GM18520 (cell line): ENCODE results near the gene NOL9.
"Not testable (repeated sequence)": the region's sequence is repeated elsewhere in the genome, so short reads cannot be mapped to it uniquely, and the experiment has no call there.

Source experiments
- ATAC-seq: cut with Tn5 transposase; IDR thresholded peaks from one replicate; pipeline ENCODE4 v1.9.1; 2021; ENCODE audit not compliant: unreplicated experiment

The NOL9 gene

GRCh38 chr1:6574025-6574620 is 19.8 kb upstream of the NOL9 start:
- no peak for ATAC-seq

GRCh38 chr1:6572653-6573383 is 18.5 kb upstream of the NOL9 start:
- ATAC-seq, result no peak

GRCh38 chr1:6570987-6571386 is 16.7 kb upstream of the NOL9 start:
- no peak for ATAC-seq

DNA sequence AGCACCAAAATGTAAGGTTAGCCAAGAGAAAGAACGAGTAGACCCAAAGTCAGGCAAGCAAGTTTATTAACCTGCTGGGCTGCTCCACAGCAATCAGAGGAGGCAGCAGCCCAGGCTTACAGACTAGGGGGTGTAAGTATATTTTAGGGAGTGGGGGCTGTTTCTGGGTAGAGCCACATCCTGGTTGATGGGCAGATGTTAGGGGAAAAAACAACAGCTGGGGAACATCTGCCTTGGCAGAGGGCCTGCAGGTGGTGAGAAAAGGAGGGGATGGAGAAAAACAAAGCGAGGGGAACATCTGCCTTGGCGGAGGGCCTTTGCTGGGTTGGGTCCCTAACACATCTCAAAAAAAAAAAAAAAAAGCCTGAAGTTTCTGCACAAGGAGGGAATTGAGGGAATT is 15.8 kb upstream of the NOL9 start:
- no peak for ATAC-seq

- no peak for ATAC-seq
These were observed 14.7 kb upstream of the NOL9 start for GRCh38 chr1:6569033-6569432.

GRCh38 chr1:6560267-6560666 is 6.0 kb upstream of the NOL9 start:
- no peak for ATAC-seq

DNA sequence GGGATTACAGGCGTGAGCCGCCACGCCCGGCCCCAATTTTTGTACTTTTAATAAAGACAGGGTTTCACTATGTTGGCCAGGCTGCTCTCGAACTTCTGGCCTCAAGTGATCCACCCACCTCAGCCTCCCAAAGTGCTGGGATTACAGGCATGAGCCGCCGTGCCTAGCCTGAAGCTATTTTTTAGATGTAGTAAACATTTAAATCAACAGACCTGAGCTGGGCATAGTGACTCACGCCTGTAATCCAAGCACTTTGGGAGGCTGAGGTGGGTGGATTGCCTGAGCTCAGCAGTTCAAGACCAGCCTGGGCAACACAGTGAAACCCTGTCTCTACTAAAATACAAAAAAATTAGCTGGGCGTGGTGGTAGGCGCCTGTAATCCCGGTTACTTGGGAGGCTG is 4.8 kb upstream of the NOL9 start:
- not testable (repeated sequence) for ATAC-seq

- no peak for ATAC-seq
These were observed 3.3 kb upstream of the NOL9 start for GRCh38 chr1:6557597-6557996.

GRCh38 chr1:6554907-6555778 is 830 bp upstream of the NOL9 start, which contains the start of gene TAS1R1:
Gene TAS1R1, plus strand, starts transcription at chr1:6555307. Its CDS starts 67 bp downstream, at chr1:6555374.
- ATAC-seq, result no peak

DNA sequence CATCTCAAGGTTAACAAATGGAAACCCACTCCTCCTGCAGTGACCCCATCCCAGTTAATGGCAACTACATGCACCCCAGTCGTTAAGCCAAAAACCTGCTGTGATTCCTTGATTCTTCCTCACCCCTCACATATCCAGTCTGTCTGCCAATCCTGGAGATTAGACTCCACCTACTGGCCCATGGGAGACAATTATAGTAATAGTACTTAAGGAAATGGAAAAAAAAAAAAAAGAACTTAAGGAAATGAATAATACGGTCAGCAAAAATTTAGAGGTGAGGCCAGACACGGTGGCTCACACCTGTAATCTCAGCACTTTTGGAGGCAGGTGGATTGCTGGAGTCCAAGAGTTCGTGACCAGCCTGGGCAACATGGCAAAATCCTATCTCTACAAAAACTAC is 7.0 kb downstream of the NOL9 start:
- no peak for ATAC-seq

DNA sequence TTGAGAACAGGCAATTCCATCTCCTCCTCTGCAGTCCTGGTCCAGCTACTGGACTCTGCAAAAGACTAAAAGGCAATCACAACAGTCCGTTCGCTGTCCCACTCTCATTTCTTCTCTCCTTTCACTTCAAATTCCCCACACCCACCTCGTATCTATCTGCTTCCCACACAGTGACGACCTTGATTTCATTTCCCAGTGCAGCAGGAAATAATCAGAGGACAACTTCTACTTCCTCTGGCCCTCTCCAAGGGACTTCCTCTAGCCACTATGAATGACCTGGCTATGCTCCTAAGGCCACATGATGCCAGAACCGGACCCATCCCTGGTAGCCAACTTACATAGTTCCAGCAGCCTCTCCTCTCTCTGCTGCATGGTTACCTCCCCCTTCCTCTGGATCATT is 8.0 kb downstream of the NOL9 start:
- no peak for ATAC-seq

GRCh38 chr1:6545276-6546112 is 8.8 kb downstream of the NOL9 start:
- ATAC-seq, result no peak

- no peak for ATAC-seq
These were observed 9.5 kb downstream of the NOL9 start for GRCh38 chr1:6544831-6545230.

DNA sequence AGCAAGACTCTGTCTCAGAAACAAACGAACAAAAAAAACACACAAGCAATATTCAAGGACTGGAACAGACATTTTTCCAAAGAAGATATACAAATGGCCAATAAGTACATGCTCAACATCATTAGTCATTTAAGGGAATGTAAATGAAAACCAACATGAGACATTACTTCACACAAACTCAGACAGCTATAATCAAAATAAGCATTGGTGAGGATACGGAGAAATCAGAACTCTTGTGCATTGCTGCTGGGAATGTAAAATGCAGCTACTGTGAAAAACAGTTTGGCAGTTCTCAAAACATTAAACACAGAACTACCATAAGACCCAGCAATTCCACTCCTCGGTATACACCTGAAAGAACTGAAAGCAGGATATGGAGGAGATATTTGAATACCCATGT is 15.4 kb downstream of the NOL9 start:
- no peak for ATAC-seq

DNA sequence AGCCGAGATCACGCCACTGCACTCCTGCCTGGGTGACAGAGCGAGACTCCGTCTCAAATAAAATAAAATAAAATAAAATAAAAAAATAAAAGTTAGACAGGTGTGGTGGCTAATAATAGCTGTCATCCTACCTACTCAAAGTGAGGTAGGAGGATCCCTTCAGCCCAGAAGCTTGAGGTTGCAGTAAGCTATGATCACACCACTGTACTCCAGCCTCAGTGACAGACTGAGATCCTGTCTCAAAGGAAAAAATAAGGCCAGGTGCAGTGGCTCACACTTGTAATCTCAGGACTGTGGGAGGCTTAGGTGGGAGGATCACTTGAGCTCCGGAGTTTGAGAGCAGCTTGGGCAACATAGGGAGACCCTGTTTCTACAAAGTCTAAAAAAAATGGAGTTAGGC is 18.0 kb downstream of the NOL9 start:
- ATAC-seq, result no peak

GRCh38 chr1:6535214-6535613 is 19.1 kb downstream of the NOL9 start:
- no peak for ATAC-seq

DNA sequence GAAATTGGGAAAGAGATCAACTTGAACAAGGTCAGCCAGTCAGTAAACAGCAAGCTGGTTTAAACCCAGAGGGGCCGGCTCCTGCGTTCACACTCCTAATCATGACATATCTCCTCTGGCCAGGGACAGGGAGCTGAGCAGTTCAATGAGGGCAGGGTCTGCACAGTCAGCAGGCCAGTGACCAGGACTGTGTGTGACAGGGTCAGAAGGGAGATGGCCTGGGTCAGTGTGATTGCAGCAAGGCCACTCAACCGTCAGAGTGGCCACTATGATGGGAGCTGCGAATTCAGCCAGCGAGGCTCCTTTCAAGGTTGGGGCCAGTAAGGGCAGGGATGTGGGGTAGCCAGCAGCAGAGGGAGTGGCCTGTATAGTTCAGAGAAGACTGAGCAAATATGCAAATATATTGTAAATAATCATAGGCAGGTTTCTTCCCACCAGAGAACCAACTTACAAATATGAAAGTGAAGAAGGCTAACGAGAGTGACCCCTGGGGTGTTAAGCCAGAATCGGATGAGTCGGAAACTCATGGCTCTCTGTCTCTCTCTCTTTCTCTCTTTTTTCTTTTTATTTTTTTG is 20.0 kb downstream of the NOL9 start:
- ATAC-seq, result no peak

DNA sequence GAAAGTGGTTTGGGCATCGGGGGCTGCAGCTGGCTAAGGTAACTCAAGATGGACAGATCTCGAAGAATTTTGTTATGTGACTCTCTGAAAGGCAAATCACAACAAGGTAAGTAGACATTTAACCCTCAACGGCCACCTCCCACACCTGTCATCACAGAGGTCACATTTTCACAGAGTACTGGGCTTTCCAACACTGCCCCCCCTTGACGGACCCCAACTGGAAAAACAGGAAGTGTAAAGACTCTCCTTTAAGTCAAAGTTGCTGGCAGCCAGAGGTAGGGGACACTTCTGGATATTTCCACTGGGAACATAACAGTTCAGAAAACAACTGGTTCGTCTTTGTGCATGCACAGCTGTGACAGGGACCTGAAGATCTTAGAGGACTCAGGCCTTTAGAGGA is 22.3 kb downstream of the NOL9 start:
- no peak for ATAC-seq

GRCh38 chr1:6530504-6531160 is 23.7 kb downstream of the NOL9 start:
- ATAC-seq, result no peak

- ATAC-seq, result no peak
These were observed 25.8 kb downstream of the NOL9 start for GRCh38 chr1:6528492-6528891.
